Tibial nerve (tissue), 4 donors: Measurements from ENCODE around the gene A3GALT2. TPM values are rescaled to one million over a fixed set of nuclear protein-coding genes. Genes with fewer than 3 reads are reported as not detected.
A peak's percentile ranks its signal among the peaks of the same experiment; 100 is the strongest.

Source experiments
- DNase-seq, 2 donors: peaks; one replicate each; pipeline ENCODE4 v3.0.0-alpha.2; 2019; ENCODE audit warnings: low spot score in 2 of 2
- H3K27ac ChIP-seq, 4 donors: fragments of 200-600 bp; sonication (generic) in 3 of 4; one replicate each; pipeline ENCODE4 v1.5.1; 2017 to 2019; ENCODE audit warnings: mild to moderate bottlenecking in 1 of 4
- H3K27me3 ChIP-seq, 2 donors: fragments of 200-600 bp; sonication (generic) in 1 of 2; one replicate each; pipeline versions ENCODE4 v1.5.1 to v1.6.0; 2017 to 2019
- H3K36me3 ChIP-seq, 3 donors: fragments of 200-600 bp; sonication (generic); one replicate each; pipeline ENCODE4 v1.5.1; 2018 to 2019
- H3K4me1 ChIP-seq, 4 donors: fragments of 200-600 bp; sonication (generic) in 3 of 4; one replicate each; pipeline ENCODE4 v1.5.1; 2017 to 2019
- H3K4me3 ChIP-seq, 4 donors: fragments of 200-600 bp; sonication (generic) in 3 of 4; one replicate each; pipeline ENCODE4 v1.5.1; 2017 to 2019; ENCODE audit warnings: mild to moderate bottlenecking in 1 of 4, moderate library complexity in 1 of 4
- H3K9me3 ChIP-seq, 4 donors: fragments of 200-600 bp; sonication (generic) in 3 of 4; one replicate each; pipeline ENCODE4 v1.5.1; 2017 to 2019
- EP300 ChIP-seq, 2 donors: sonication (generic); formaldehyde crosslinking; IDR thresholded peaks; one replicate each; pipeline ENCODE4 v1.6.1; 2017; ENCODE audit warnings: antibody characterized with exemption in 2 of 2, mild to moderate bottlenecking in 1 of 2
- POLR2A ChIP-seq, 2 donors: fragments of 450-650 bp; IDR thresholded peaks; one replicate each; pipeline ENCODE4 v1.6.1; 2017; ENCODE audit warnings: antibody characterized with exemption in 2 of 2, mild to moderate bottlenecking in 2 of 2, moderate library complexity in 2 of 2
- WGBS, 2 donors: methylation state at CpG; one replicate each; pipeline ENCODE4 v1.1.5; 2018; 5-methylcytosine and 5-hydroxymethylcytosine counted together
- total RNA-seq, 4 donors: library from RNA; depleted of rRNA; stranded (reverse); fragments of >200 nt; gene quantifications; one replicate each; pipeline ENCODE4 v1.1.0, GENCODE V29; 2016
- TF ChIP-seq, protein P1 (sequence below), 5 experiments: fragments of 200-600 bp in 3 of 5; fragments of 450-650 bp in 2 of 5; sonication (generic) in 3 of 5; IDR thresholded peaks; one replicate each; pipeline ENCODE4 v1.5.1; 2016 to 2019; ENCODE audit warnings: antibody characterized with exemption in 5 of 5, mild to moderate bottlenecking in 3 of 5, moderate library complexity in 2 of 5

The A3GALT2 gene
- total RNA-seq, 4 donors from 2014 or later = 0.42 to 0.66 TPM; not detected in 2

DNA sequence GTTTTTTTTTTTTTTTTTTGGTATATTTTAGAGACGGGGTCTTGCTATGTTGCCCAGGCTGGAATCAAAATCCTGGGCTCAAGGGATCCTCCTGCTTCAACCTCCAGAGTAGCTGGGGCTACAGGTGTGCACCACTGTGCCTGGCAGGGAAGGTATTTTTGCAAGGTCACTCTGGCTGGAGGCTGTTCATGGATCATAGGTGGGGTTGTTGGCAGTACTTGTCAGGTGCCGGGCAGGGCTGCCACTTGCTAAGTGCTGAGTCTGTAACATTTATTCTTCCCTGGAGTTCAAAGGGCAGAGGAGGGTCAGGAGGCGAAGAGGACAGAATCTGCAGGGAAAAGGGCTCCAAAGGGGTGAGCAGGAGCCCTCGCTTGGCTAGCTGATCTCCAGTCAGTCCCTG is 24.1 kb downstream of the A3GALT2 start:
- no peak for DNase-seq
- H3K27me3 ChIP-seq = no peaks in the 10 kb centered on the region
- peak overlapping the region in 2 of 4 donors; percentile 69 to 77 for H3K27ac ChIP-seq
- TF ChIP-seq EP300 (IDR thresholded peaks at IDR 0.05) (no peak), POLR2A (IDR thresholded peaks at IDR 0.05) (no peak)
- TF ChIP-seq, protein P1, sequence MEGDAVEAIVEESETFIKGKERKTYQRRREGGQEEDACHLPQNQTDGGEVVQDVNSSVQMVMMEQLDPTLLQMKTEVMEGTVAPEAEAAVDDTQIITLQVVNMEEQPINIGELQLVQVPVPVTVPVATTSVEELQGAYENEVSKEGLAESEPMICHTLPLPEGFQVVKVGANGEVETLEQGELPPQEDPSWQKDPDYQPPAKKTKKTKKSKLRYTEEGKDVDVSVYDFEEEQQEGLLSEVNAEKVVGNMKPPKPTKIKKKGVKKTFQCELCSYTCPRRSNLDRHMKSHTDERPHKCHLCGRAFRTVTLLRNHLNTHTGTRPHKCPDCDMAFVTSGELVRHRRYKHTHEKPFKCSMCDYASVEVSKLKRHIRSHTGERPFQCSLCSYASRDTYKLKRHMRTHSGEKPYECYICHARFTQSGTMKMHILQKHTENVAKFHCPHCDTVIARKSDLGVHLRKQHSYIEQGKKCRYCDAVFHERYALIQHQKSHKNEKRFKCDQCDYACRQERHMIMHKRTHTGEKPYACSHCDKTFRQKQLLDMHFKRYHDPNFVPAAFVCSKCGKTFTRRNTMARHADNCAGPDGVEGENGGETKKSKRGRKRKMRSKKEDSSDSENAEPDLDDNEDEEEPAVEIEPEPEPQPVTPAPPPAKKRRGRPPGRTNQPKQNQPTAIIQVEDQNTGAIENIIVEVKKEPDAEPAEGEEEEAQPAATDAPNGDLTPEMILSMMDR (IDR thresholded peaks at IDR 0.05) = no peak
- peaks cover 0 to 57% (median 5%) of the 10 kb centered on the region in 3 donors for H3K36me3 ChIP-seq
- H3K4me1 ChIP-seq = peaks cover 3 to 60% (median 21%) of the 10 kb centered on the region in 4 donors
- no peak overlapping the region for H3K4me3 ChIP-seq
- 76 to 80% methylated on average over 4 of the region's 4 CpGs for WGBS, 2 donors
- H3K9me3 ChIP-seq = no peaks in the 10 kb centered on the region

GRCh38 chr1:33296082-33296458 is 24.8 kb downstream of the A3GALT2 start:
- no peaks in the 10 kb centered on the region for H3K27me3 ChIP-seq
- peak overlapping the region; percentile 40 to 77 (median 64) for H3K27ac ChIP-seq
- H3K4me1 ChIP-seq = peaks cover 3 to 52% (median 14%) of the 10 kb centered on the region in 4 donors
- no peaks in the 10 kb centered on the region for H3K9me3 ChIP-seq
- H3K36me3 ChIP-seq = peaks cover 0 to 57% (median 5%) of the 10 kb centered on the region in 3 donors
- DNase-seq = no peak
- 49 to 56% methylated on average over 9 of the region's 9 CpGs for WGBS, 2 donors
- TF ChIP-seq, protein P1 (IDR thresholded peaks at IDR 0.05) = no peak
- TF ChIP-seq POLR2A (IDR thresholded peaks at IDR 0.05) (no peak), EP300 (IDR thresholded peaks at IDR 0.05) (no peak)
- no peak overlapping the region for H3K4me3 ChIP-seq

GRCh38 chr1:33295450-33296081 is 25.3 kb downstream of the A3GALT2 start:
- H3K4me1 ChIP-seq = peaks cover 0 to 47% (median 9%) of the 10 kb centered on the region in 4 donors
- peaks cover 0 to 57% (median 5%) of the 10 kb centered on the region in 3 donors for H3K36me3 ChIP-seq
- TF ChIP-seq EP300 (IDR thresholded peaks at IDR 0.05) (peak in 1 of 2 donors; percentile 51), POLR2A (IDR thresholded peaks at IDR 0.05) (no peak)
- TF ChIP-seq, protein P1 (IDR thresholded peaks at IDR 0.05) = peak; percentile 96 to 99 (median 98)
- H3K9me3 ChIP-seq = no peaks in the 10 kb centered on the region
- peak; percentile 81 to 95 for DNase-seq
- no peaks in the 10 kb centered on the region for H3K27me3 ChIP-seq
- peak overlapping the region; percentile 40 to 77 (median 64) for H3K27ac ChIP-seq
- H3K4me3 ChIP-seq = no peak overlapping the region
- 29 to 40% methylated on average over 9 to 12 of the region's 12 CpGs for WGBS, 2 donors

DNA sequence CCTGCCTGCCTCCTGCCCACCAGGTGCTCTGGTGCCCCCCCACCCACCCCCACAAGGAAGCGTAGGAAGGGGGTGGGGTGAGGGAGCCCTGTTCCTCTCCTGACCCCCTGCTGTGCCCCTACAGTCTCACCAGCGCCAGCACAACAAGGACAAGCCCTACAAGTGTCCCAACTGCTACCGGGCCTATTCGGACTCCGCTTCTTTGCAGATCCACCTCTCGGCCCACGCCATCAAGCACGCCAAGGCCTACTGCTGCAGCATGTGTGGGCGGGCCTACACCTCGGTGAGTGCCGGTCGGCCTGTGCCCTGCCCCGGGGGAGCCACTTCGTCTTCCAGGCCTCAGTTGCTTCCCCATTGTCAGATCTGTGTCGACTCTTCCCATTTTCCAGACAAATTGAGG is 25.9 kb downstream of the A3GALT2 start:
- 67 to 73% methylated on average over 13 to 15 of the region's 15 CpGs for WGBS, 2 donors

More for the DNA sequence above, 25.9 kb downstream of the A3GALT2 start:
- Histone ChIP-seq H3K4me3 (no peak overlapping the region), H3K4me1 (peaks cover 0 to 42% (median 6%) of the 10 kb centered on the region in 4 donors), H3K27me3 (no peaks in the 10 kb centered on the region), H3K9me3 (no peaks in the 10 kb centered on the region), H3K36me3 (peaks cover 0 to 57% (median 5%) of the 10 kb centered on the region in 3 donors), H3K27ac (peak overlapping the region; percentile 40 to 77 (median 56))
- DNase-seq = no peak
- TF ChIP-seq EP300 (IDR thresholded peaks at IDR 0.05) (no peak), POLR2A (IDR thresholded peaks at IDR 0.05) (no peak)
- TF ChIP-seq, protein P1 (IDR thresholded peaks at IDR 0.05) = no peak
